H9 (cell line): ENCODE data around the gene DHX30. TPM values are rescaled to one million over a fixed set of nuclear protein-coding genes. Genes with fewer than 3 reads are reported as not detected.
A peak's percentile ranks its signal among the peaks of the same experiment; 100 is the strongest.

ENCODE experiments used
- DNase-seq: peaks from one replicate; pipeline ENCODE4 v3.0.0-alpha.2; 2017
- H2AFZ ChIP-seq: one replicate; pipeline ENCODE4 v1.6.1; 2013; ENCODE audit warnings: mild to moderate bottlenecking, low read length, control low read depth, moderate library complexity
- H2AK5ac ChIP-seq: 2 replicates; pipeline ENCODE4 v1.6.1; 2013; ENCODE audit warnings: low read length, control low read depth, mixed read lengths; ENCODE audit not compliant: insufficient read length
- H2BK120ac ChIP-seq: one replicate; pipeline ENCODE4 v1.6.1; 2013; ENCODE audit warnings: low read depth, mild to moderate bottlenecking, low read length, control low read depth, inconsistent platforms; ENCODE audit not compliant: poor library complexity, severe bottlenecking
- H2BK12ac ChIP-seq: 2 replicates; pipeline ENCODE4 v1.6.1; 2013; ENCODE audit warnings: low read length, control low read depth, mixed read lengths, low read depth; ENCODE audit not compliant: insufficient read length
- H2BK15ac ChIP-seq: 2 replicates; pipeline ENCODE4 v1.6.1; 2013; ENCODE audit warnings: low read depth, low read length, control low read depth
- H2BK20ac ChIP-seq: one replicate; pipeline ENCODE4 v1.6.1; 2013; ENCODE audit warnings: low read depth, mild to moderate bottlenecking, low read length, control low read depth, inconsistent platforms; ENCODE audit not compliant: poor library complexity, severe bottlenecking
- H2BK5ac ChIP-seq: 2 replicates; pipeline ENCODE4 v1.6.1; 2013; ENCODE audit warnings: low read length, control low read depth, mixed read lengths; ENCODE audit not compliant: insufficient read length
- H3K14ac ChIP-seq: 2 replicates; pipeline ENCODE4 v1.6.1; 2013; ENCODE audit warnings: low read length, control low read depth; ENCODE audit not compliant: insufficient read depth
- H3K18ac ChIP-seq: 2 replicates; pipeline ENCODE4 v1.6.1; 2013; ENCODE audit warnings: low read depth, mild to moderate bottlenecking, mixed read lengths, low read length, control low read depth; ENCODE audit not compliant: insufficient read length
- H3K23ac ChIP-seq: 2 replicates; pipeline ENCODE4 v1.6.1; 2013; ENCODE audit warnings: low read length, control low read depth, mixed read lengths, low read depth; ENCODE audit not compliant: insufficient read length
- H3K23me2 ChIP-seq: 2 replicates; pipeline ENCODE4 v1.6.1; 2013; ENCODE audit warnings: low read depth, mild to moderate bottlenecking, mixed read lengths, low read length, control low read depth; ENCODE audit not compliant: insufficient read length, poor library complexity, severe bottlenecking
- H3K27ac ChIP-seq: 2 replicates; pipeline ENCODE4 v1.5.1; 2013; ENCODE audit warnings: low read length, control low read depth, mixed read lengths, low read depth; ENCODE audit not compliant: insufficient read length
- H3K27me3 ChIP-seq: 2 replicates; pipeline ENCODE4 v1.6.1; 2013; ENCODE audit warnings: low read length, control low read depth, inconsistent platforms; ENCODE audit not compliant: insufficient read depth
- H3K4ac ChIP-seq: 2 replicates; pipeline ENCODE4 v1.6.1; 2013; ENCODE audit warnings: low read depth, mild to moderate bottlenecking, control low read depth, inconsistent platforms, low read length, moderate library complexity
- H3K4me1 ChIP-seq: 2 replicates; pipeline ENCODE4 v1.6.1; 2013; ENCODE audit warnings: low read length, control low read depth, inconsistent platforms; ENCODE audit not compliant: insufficient read depth
- H3K4me2 ChIP-seq: 2 replicates; pipeline ENCODE4 v1.6.1; 2013; ENCODE audit warnings: low read length, control low read depth, mixed read lengths; ENCODE audit not compliant: insufficient read length, insufficient read depth
- H3K56ac ChIP-seq: 2 replicates; pipeline ENCODE4 v1.6.1; 2013; ENCODE audit warnings: low read depth, mild to moderate bottlenecking, mixed read lengths, low read length, control low read depth; ENCODE audit not compliant: insufficient read length
- H3K79me1 ChIP-seq: 2 replicates; pipeline ENCODE4 v1.6.1; 2013; ENCODE audit warnings: low read depth, mild to moderate bottlenecking, moderate library complexity, low read length, control low read depth, inconsistent platforms; ENCODE audit not compliant: insufficient read depth, poor library complexity, severe bottlenecking
- H3K79me2 ChIP-seq: 2 replicates; pipeline ENCODE4 v1.6.1; 2013; ENCODE audit warnings: low read length, control low read depth, inconsistent platforms; ENCODE audit not compliant: insufficient read depth
- H3K9ac ChIP-seq: 2 replicates; pipeline ENCODE4 v1.6.1; 2013; ENCODE audit warnings: low read length, control low read depth, mixed read lengths; ENCODE audit not compliant: insufficient read length; ENCODE audit errors: extremely low read depth
- H3K9me3 ChIP-seq: one replicate; pipeline ENCODE4 v1.6.1; 2013; ENCODE audit warnings: low read depth, low read length, inconsistent platforms; ENCODE audit not compliant: control insufficient read depth
- H3T11ph ChIP-seq: one replicate; pipeline ENCODE4 v1.6.1; 2013; ENCODE audit warnings: mild to moderate bottlenecking, low read length, control low read depth, inconsistent platforms
- H4K20me1 ChIP-seq: one replicate; pipeline ENCODE4 v1.6.1; 2013; ENCODE audit not compliant: control insufficient read depth, insufficient read length, insufficient read depth
- H4K5ac ChIP-seq: 2 replicates; pipeline ENCODE4 v1.6.1; 2013; ENCODE audit warnings: low read depth, mild to moderate bottlenecking, mixed read lengths, low read length, control low read depth; ENCODE audit not compliant: insufficient read length
- H4K8ac ChIP-seq: replicated peaks from 2 replicates; pipeline ENCODE4 v1.6.1; 2013; ENCODE audit warnings: low read length, control low read depth, mixed read lengths, low read depth; ENCODE audit not compliant: insufficient read length
- H4K91ac ChIP-seq: 2 replicates; pipeline ENCODE4 v1.6.1; 2013; ENCODE audit warnings: low read depth, mild to moderate bottlenecking, moderate library complexity, mixed read lengths, low read length, control low read depth; ENCODE audit not compliant: insufficient read length
- H3K27ac Mint-ChIP-seq, 3 experiments: 2 replicates in 2 of 3; 3 replicates in 1 of 3; pipeline ENCODE4 v1.8.0; 2020 to 2021; ENCODE audit warnings: mixed read lengths in 3 of 3, mild to moderate bottlenecking in 1 of 3, moderate library complexity in 1 of 3
- H3K27me3 Mint-ChIP-seq: 2 replicates; pipeline ENCODE4 v1.8.0; 2021; ENCODE audit warnings: low read depth, mild to moderate bottlenecking, moderate library complexity, mixed read lengths
- H3K36me3 Mint-ChIP-seq, 3 experiments: 2 replicates in 2 of 3; 3 replicates in 1 of 3; pipeline ENCODE4 v1.8.0; 2020 to 2021; ENCODE audit warnings: low read depth in 3 of 3, mixed read lengths in 3 of 3; ENCODE audit not compliant: insufficient read depth in 1 of 3
- H3K4me1 Mint-ChIP-seq, 2 experiments: 2 replicates each; pipeline ENCODE4 v1.8.0; 2020; ENCODE audit warnings: mixed read lengths in 2 of 2
- H3K4me3 Mint-ChIP-seq, 2 experiments: 2 replicates in 1 of 2; 3 replicates in 1 of 2; pipeline ENCODE4 v1.8.0; 2020 to 2021; ENCODE audit warnings: mild to moderate bottlenecking in 2 of 2, mixed read lengths in 2 of 2, moderate library complexity in 1 of 2
- H3K9me3 Mint-ChIP-seq, 2 experiments: 2 replicates in 1 of 2; 3 replicates in 1 of 2; pipeline ENCODE4 v1.8.0; 2020; ENCODE audit warnings: mild to moderate bottlenecking in 2 of 2, mixed read lengths in 2 of 2, moderate library complexity in 1 of 2
- CTCF ChIP-seq: fragments of 200-600 bp; sonication (generic); conservative IDR thresholded peaks from 3 replicates; pipeline ENCODE4 v1.8.0; 2021; ENCODE audit warnings: antibody characterized with exemption, mild to moderate bottlenecking
- WGBS: extraction: QIAGEN DNeasy Blood & Tissue Kit; methylation state at CpG from one replicate; pipeline ENCODE4 v1.1.7; 2013; ENCODE audit warnings: missing lambda C conversion rate, low lambda C conversion rate, mixed read lengths; ENCODE audit not compliant: insufficient read length; ENCODE audit errors: extremely low coverage; 5-methylcytosine and 5-hydroxymethylcytosine counted together
- total RNA-seq: library from RNA; stranded (reverse); gene quantifications from 2 replicates; pipeline ENCODE4 v1.2.1, GENCODE V29; 2021

The DHX30 gene
- total RNA-seq, 1 experiment from 2014 or later, result 107 TPM

DNA sequence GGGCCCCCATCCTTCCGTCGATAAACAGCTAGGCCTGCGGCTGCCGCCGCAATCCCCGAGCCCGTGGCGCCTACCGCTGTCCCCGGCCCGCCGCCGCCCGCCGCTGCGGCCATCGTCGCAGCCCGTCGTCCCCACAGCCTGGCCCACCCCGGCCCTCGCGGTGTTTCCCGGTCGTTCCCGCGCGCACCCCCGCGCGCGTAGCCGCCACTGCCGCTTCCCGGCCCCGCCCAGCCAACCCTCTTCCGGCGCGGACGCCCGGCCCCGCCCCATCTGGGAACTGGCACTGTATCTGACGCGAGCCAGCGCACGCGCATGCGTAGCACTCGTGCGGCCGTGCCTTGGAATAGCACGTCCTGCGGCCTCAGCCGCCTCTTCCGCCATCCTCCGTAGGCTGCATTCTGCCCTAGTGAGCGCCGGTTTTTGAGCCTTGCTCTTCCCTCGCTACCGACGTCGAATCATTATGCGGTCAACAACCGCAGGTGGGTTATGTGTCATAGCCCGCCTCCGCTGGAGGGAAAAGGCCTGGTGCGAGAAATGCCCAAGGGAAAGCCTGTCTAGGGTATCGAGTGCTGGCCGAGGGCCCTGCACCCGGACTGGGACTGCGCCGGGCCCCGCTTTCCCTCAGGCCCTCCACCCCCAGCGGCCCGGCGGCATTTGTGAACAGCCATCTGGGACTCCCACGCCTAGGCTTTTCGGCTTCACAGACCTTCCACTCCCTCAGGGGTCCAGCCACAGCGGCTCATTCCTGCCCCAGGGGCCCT lies 21.1 kb upstream of the DHX30 start, which contains the start of gene SMARCC1:
SMARCC1 (minus strand) TSS at position 209 of the 761 bp plus-strand sequence; CDS start at position 113, 96 bp downstream.
- Histone ChIP-seq H2BK12ac (no peak within 1 kb of the TSS), H2AFZ (no peak within 1 kb of the TSS), H3K18ac (peak within 1 kb of the TSS; percentile 93), H2BK5ac (peak within 1 kb of the TSS; percentile 9), H4K91ac (no peak within 1 kb of the TSS), H3K27ac (peak within 1 kb of the TSS; percentile 62), H4K20me1 (no peaks in the 10 kb centered on the region), H3K9ac (peak within 1 kb of the TSS; percentile 100), H3K79me1 (no peaks in the 10 kb centered on the region), H4K8ac (no peak within 1 kb of the TSS), H3K9me3 (no peaks in the 10 kb centered on the region), H3K79me2 (peaks cover 40% of the 10 kb centered on the region), H3K56ac (peak within 1 kb of the TSS; percentile 68), H3K4ac (peak within 1 kb of the TSS; percentile 38; the same call in 1 of the 2 replicates), H2BK120ac (peak within 1 kb of the TSS; percentile 86), H3K23ac (no peak within 1 kb of the TSS), H3T11ph (no peak within 1 kb of the TSS), H3K4me2 (peak within 1 kb of the TSS; percentile 99), H2BK20ac (no peak within 1 kb of the TSS), H3K14ac (peak within 1 kb of the TSS; percentile 98), H3K27me3 (no peaks in the 10 kb centered on the region), H2AK5ac (no peak within 1 kb of the TSS), H3K4me1 (no peaks in the 10 kb centered on the region), H4K5ac (no peak within 1 kb of the TSS), H2BK15ac (no peak within 1 kb of the TSS), H3K23me2 (peaks cover 6% of the 10 kb centered on the region)
- WGBS, result no CpG with 5 or more reads among the region's 79 CpGs
- Mint-ChIP-seq H3K9me3 (no peaks in the 10 kb centered on the region; a peak in 1 of 5 replicates), H3K27me3 (no peaks in the 10 kb centered on the region), H3K36me3 (peaks cover 11 to 17% (median 15%) of the 10 kb centered on the region in 3 experiments; a peak in 6 of 7 replicates), H3K27ac (peak within 1 kb of the TSS; percentile 98 to 99 (median 99)), H3K4me1 (peaks cover 11 to 17% of the 10 kb centered on the region in 2 experiments), H3K4me3 (peak within 1 kb of the TSS; percentile 87 to 97)
- DNase-seq, result peak; percentile 98
- TF ChIP-seq CTCF, result no peak
